Cardiac fibroblast (primary cell): ENCODE data around the gene ABHD17A.

Source experiments
- DNase-seq, 2 donors: peaks; one replicate each; pipeline versions ENCODE4 v3.0.0 to v3.0.0-alpha.2; 2010; ENCODE audit warnings: low read depth in 2 of 2
- H3K4me3 ChIP-seq, 2 donors: replicated peaks in 1 of 2; 1 replicate in 1 of 2; 2 replicates in 1 of 2; pipeline ENCODE4 v1.5.1; 2011; ENCODE audit warnings: low read depth in 2 of 2, low read length in 2 of 2, mild to moderate bottlenecking in 2 of 2, moderate library complexity in 1 of 2
- TF ChIP-seq, protein P1 (sequence below): IDR thresholded peaks from one replicate; pipeline ENCODE4 v1.5.1; 2011; ENCODE audit warnings: low read depth, mild to moderate bottlenecking, low read length, inconsistent platforms

Gene ABHD17A

DNA sequence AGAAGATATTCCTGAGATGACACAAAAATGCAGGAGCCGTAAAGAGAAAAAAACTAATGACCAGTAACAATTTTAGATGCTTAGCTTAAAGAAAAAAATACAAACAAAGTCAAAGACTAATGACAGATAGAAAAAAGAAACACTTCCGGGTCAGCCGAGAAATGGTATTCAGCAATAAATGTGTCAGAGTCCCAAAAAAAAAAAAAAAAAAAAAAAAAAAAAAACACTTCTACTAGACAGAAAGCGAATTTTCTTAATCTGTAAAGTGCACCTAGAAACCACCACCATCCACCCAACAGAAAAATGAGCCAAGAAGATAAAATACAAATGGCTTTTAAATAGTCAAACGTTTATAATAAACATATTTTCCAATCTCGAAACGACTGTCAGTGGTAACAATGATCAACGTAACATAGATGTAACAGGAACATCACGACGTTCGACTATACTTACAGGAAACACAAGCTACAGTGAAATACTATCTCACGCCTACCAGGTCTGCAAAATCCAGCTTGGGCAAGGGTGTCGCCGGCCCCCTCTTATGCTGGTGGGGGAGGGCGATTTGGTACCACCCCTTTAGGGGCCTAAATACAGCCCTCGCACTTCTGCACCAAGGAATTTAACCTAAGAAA lies 10.6 kb downstream of the ABHD17A start:
- peak overlapping the region; percentile 91 to 95 for H3K4me3 ChIP-seq
- no peak for DNase-seq
- TF ChIP-seq, protein P1, sequence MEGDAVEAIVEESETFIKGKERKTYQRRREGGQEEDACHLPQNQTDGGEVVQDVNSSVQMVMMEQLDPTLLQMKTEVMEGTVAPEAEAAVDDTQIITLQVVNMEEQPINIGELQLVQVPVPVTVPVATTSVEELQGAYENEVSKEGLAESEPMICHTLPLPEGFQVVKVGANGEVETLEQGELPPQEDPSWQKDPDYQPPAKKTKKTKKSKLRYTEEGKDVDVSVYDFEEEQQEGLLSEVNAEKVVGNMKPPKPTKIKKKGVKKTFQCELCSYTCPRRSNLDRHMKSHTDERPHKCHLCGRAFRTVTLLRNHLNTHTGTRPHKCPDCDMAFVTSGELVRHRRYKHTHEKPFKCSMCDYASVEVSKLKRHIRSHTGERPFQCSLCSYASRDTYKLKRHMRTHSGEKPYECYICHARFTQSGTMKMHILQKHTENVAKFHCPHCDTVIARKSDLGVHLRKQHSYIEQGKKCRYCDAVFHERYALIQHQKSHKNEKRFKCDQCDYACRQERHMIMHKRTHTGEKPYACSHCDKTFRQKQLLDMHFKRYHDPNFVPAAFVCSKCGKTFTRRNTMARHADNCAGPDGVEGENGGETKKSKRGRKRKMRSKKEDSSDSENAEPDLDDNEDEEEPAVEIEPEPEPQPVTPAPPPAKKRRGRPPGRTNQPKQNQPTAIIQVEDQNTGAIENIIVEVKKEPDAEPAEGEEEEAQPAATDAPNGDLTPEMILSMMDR: no peak

DNA sequence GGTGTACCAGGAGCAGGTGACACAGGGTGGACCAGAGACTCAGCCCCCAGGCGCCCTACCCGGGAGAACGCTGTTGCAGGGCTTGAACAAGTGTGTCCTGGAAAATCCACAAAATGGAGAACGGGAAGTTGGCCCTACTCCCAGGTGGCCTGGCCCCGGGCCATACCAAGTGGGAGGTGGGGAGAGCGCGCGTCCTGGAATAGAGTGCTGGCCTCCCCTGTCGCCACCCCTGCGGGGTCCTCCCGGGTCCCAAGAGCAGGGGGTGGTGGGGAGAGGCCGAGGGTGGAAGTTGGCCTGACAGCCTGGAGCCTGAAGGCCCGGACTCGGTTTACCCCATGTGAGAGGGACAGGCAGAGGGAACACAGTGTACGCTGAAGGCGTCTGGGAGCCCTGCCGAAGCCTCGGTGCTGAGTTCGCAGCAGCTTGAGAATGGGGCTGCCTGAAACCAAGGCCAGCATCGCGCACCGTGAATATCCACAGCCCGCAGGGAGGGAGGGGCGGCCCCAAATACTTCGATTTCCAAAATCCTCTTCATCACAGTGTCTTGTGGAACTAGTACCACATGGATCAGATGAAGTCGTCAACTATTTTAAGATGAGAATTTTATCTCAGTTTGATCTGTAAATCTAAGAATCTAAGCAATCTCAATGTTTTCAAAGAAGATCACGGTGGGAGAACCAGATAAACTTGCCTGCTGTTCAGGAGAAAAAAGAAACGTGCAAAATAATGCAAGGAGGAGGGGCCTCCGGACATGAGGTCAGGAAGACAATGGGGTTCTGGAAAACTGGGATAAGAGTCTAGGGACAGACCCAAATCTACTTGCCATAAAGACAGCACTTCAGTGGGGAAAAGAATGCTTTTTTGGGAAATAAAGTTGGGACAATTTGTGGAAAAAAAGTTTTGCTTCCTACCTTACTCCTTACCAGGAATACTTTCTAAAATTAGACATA lies 11.5 kb downstream of the ABHD17A start:
- DNase-seq: no peak
- TF ChIP-seq, protein P1: no peak
- peak overlapping the region; percentile 3 to 18 for H3K4me3 ChIP-seq

DNA sequence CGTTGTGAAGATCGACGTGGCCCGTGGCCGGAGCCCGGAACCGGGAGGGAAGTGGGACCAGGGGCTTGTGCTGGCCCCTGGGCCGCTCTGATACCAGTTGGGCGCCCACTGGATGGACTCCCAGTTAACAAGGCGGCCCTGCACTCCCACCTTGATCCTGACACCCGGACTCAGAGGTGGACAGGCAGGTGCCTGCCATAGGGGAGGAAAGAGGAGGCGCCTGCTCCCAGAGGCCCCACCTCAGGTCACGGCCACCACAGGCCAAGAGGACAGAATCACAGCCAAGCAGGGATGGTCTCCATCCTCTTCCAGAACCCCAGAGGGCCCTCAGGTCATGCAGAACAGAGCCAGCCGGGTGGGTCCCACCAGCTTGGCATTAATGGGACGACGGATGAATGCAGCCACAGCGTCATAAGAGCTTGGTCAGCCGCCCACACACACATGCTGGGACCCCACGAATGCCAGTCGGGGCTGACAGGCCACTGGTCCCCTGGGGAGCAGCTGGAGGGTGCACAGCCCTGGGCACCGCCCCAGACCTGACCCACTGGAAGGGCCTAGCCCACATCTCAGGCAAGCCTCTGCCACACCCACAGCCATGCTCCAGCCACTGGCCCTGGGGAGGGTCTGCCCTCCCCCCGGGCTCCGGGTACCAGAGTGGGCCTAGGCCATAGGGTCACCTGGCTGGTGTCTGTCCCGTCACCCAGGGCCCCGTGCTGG lies 12.3 kb downstream of the ABHD17A start:
- no peak for DNase-seq
- no peak overlapping the region for H3K4me3 ChIP-seq
- TF ChIP-seq, protein P1: no peak

DNA sequence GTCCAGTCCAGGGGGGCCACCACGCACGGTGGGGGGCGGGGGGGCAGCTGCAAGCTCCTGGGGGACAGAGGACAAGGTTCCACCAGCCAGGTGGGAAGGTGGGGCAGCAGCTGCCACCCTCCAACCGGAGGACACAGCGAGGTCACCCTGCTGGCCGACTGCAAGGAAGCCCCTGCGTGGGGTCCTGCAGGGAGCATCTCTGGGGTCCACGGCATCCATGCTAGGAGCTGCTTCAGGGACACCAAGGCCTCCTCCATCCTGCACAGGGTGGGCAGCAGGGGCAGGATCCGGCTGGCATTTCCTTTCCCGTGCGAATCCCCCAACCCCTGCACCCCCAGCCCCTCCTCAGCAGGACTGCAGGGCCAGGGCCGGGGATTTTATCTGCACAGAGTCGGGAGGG lies 13.7 kb downstream of the ABHD17A start:
- TF ChIP-seq, protein P1: no peak
- no peak for DNase-seq
- no peak overlapping the region for H3K4me3 ChIP-seq

GRCh38 chr19:1871140-1871597 lies 14.1 kb downstream of the ABHD17A start:
- DNase-seq: no peak
- no peak overlapping the region for H3K4me3 ChIP-seq
- TF ChIP-seq, protein P1: no peak

DNA sequence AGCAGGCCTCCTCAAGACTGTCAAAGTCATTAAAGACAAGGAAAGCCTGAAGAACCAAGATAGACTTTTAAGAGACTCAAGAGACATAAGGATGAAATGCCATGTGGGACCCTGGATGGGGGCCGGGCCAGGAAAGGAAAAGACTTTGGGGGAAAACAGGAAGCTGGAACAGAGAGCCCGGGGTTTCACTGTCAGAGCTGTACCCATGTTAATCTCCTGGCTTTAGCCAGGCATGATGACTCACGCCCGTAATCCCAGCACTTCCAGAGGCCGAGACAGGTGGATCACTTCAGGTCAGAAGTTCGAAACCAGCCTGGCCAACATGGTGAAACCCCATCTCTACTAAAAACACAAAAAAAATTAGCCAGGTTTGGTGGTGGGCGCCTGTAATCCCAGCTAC lies 16.3 kb downstream of the ABHD17A start:
- no peak for DNase-seq
- H3K4me3 ChIP-seq: no peak overlapping the region
- TF ChIP-seq, protein P1: no peak
